ENCODE measurements around the gene F7.

F7 gene

GRCh38 chr13:113086991-113087922, 18.3 kb upstream of the F7 start:
- TF ChIP-seq ZFP3 (tag by site-specific recombination; IDR thresholded peaks at IDR 0.05; ENCODE audit: low read depth) (no peak), YY2 (tag by site-specific recombination; IDR thresholded peaks at IDR 0.05) (no peak), ZNF514 (tag by site-specific recombination; IDR thresholded peaks at IDR 0.05) (no peak), ZFP69B (tag by site-specific recombination; IDR thresholded peaks at IDR 0.05) (no peak), AEBP2 (tag by site-specific recombination; IDR thresholded peaks at IDR 0.05; ENCODE audit: borderline replicate concordance) (no peak), ZNF626 (tag by site-specific recombination; IDR thresholded peaks at IDR 0.05) (no peak)
- Histone ChIP-seq H3K4me3 (ENCODE audit: low read depth, low read length) (no peak overlapping the region), H3K27ac (ENCODE audit: extremely low read depth, low read depth, low read length) (no peak overlapping the region), H3K4me1 (ENCODE audit: control insufficient read depth, insufficient read depth, low read length) (no peaks in the 10 kb centered on the region; the same call in 1 of the 2 replicates), H3K36me3 (ENCODE audit: control insufficient read depth in 2 of 2, insufficient read depth in 1 of 2, low read length in 2 of 2) (peaks cover 0 to 15% of the 10 kb centered on the region in 2 experiments; a peak in 1 of 3 replicates), H3K9me3 (ENCODE audit: control insufficient read depth, insufficient read depth, low read depth, low read length) (no peaks in the 10 kb centered on the region)
- POLR2A ChIA-PET, result no interaction called here
- CTCF ChIA-PET, result no interaction called here

- ChIA-PET CTCF (no interaction called here), POLR2A (no interaction called here)
- H3K27ac ChIP-seq (ENCODE audit: extremely low read depth, low read depth, low read length), result no peak overlapping the region
- H3K9me3 ChIP-seq (ENCODE audit: control insufficient read depth, insufficient read depth, low read depth, low read length), result no peaks in the 10 kb centered on the region
- no peak for TF ChIP-seq PATZ1 (tag by site-specific recombination; IDR thresholded peaks at IDR 0.05)
- no peak for TF ChIP-seq ZNF518A (tag by site-specific recombination; conservative IDR thresholded peaks at IDR 0.05; ENCODE audit: low read depth)
- no peak for TF ChIP-seq ZNF791 (tag by site-specific recombination; IDR thresholded peaks at IDR 0.05)
- TF ChIP-seq ZNF660 (tag by site-specific recombination; IDR thresholded peaks at IDR 0.05), result no peak
- TF ChIP-seq ZNF521 (tag by site-specific recombination; IDR thresholded peaks at IDR 0.05), result no peak
- TF ChIP-seq ZNF785 (tag by site-specific recombination; IDR thresholded peaks at IDR 0.05), result no peak
- no peak for TF ChIP-seq IKZF3 (tag by site-specific recombination; IDR thresholded peaks at IDR 0.05)
- TF ChIP-seq ZNF266 (tag by site-specific recombination; IDR thresholded peaks at IDR 0.05; ENCODE audit: low read depth), result no peak
- no peak for TF ChIP-seq SP2 (tag by site-specific recombination; IDR thresholded peaks at IDR 0.05)
- no peak for TF ChIP-seq ZNF148 (tag by site-specific recombination; IDR thresholded peaks at IDR 0.05; ENCODE audit: borderline replicate concordance)
- no peak for TF ChIP-seq SETDB1 (IDR thresholded peaks at IDR 0.05; ENCODE audit: insufficient read length, low read length)
- TF ChIP-seq ZNF747 (tag by site-specific recombination; IDR thresholded peaks at IDR 0.05), result no peak
- no peak for TF ChIP-seq ZNF623 (tag by site-specific recombination; IDR thresholded peaks at IDR 0.05)
- TF ChIP-seq YY1 (tag by site-specific recombination; IDR thresholded peaks at IDR 0.05), result no peak
- no peak overlapping the region for H3K4me3 ChIP-seq (ENCODE audit: low read depth, low read length)
- peaks cover 0 to 15% of the 10 kb centered on the region in 2 experiments; a peak in 1 of 3 replicates for H3K36me3 ChIP-seq (ENCODE audit: control insufficient read depth in 2 of 2, insufficient read depth in 1 of 2, low read length in 2 of 2)
- no peaks in the 10 kb centered on the region; the same call in 1 of the 2 replicates for H3K4me1 ChIP-seq (ENCODE audit: control insufficient read depth, insufficient read depth, low read length)
Observed at GRCh38 chr13:113087923-113088690, 17.5 kb upstream of the F7 start.

Data from HEK293 (cell line).